Mucosa of descending colon (tissue), 3 donors: ENCODE results near the gene CADPS. TPM values are rescaled to one million over a fixed set of nuclear protein-coding genes. Genes with fewer than 3 reads are reported as not detected.

Experiments used
- ATAC-seq: fragments of 200-7000 bp; cut with Tn5 transposase; one replicate; pipeline ENCODE4 v1.9.1; 2020; ENCODE audit warnings: mild to moderate bottlenecking, moderate library complexity
- DNase-seq, 3 donors: peaks; one replicate each; pipeline ENCODE4 v3.0.0-alpha.2; 2020
- H3K36me3 ChIP-seq: fragments of 200-600 bp; one replicate; pipeline ENCODE4 v1.8.0; 2021; ENCODE audit warnings: low read depth, mild to moderate bottlenecking
- H3K4me1 ChIP-seq: fragments of 200-600 bp; one replicate; pipeline ENCODE4 v1.8.0; 2021; ENCODE audit warnings: low read depth, mild to moderate bottlenecking
- H3K4me3 ChIP-seq: fragments of 200-600 bp; one replicate; pipeline ENCODE4 v1.8.0; 2021; ENCODE audit warnings: mild to moderate bottlenecking
- H3K9me3 ChIP-seq: fragments of 200-600 bp; one replicate; pipeline ENCODE4 v1.8.0; 2021; ENCODE audit warnings: mild to moderate bottlenecking
- CTCF ChIP-seq: fragments of 200-600 bp; IDR thresholded peaks from one replicate; pipeline ENCODE4 v1.8.0; 2022; ENCODE audit warnings: antibody characterized with exemption, mild to moderate bottlenecking
- intact Hi-C, 2 donors: fragments of 100-400 bp; cut with DNase I in 1 of 2; cut with micrococcal nuclease in 1 of 2; formaldehyde crosslinking; loops; one replicate each; pipeline versions ENCODE4 v1.11.0 to v1.11.1; 2022; cut with DNase I, micrococcal nuclease
- total RNA-seq, 3 donors: library from RNA; stranded (reverse); fragmentation: NEBNext Ultra II Directional in 2 of 3; extraction: Animal tissue kit (Norgen Biotek cat#: 25700) in 2 of 3; gene quantifications; one replicate each; pipeline versions ENCODE4 v1.2.1 to v1.2.4, GENCODE V29; 2021 to 2023
- donor health status: DM: no; HTN: no; CAD: no; lungs with moderate emphysema.
- donor health status: DM: no; HTN: no; CAD: no.
- donor health status: DM: no; HTN: yes; CAD: no.

The CADPS gene
- total RNA-seq, 3 donors from 2014 or later = 3.7 to 6.2 (median 6.1) TPM

- ATAC-seq (peak; percentile 68), DNase-seq (no peak)
- peaks cover 14% of the 10 kb centered on the region for H3K4me1 ChIP-seq
- no peak for TF ChIP-seq CTCF
- H3K9me3 ChIP-seq = no peaks in the 10 kb centered on the region
- no peak overlapping the region for H3K4me3 ChIP-seq
- intact Hi-C loops = no loop called here
- no peaks in the 10 kb centered on the region for H3K36me3 ChIP-seq
These were observed 43.6 kb upstream of the CADPS start for GRCh38 chr3:62918777-62919176.

- Histone ChIP-seq H3K9me3 (no peaks in the 10 kb centered on the region), H3K36me3 (no peaks in the 10 kb centered on the region), H3K4me1 (peaks cover 12% of the 10 kb centered on the region), H3K4me3 (no peak overlapping the region)
- no peak for TF ChIP-seq CTCF
- DNase-seq (no peak), ATAC-seq (peak; percentile 60)
- intact Hi-C loops = no loop called here
These were observed 42.9 kb upstream of the CADPS start for GRCh38 chr3:62918131-62918530.

- Histone ChIP-seq H3K4me1 (no peaks in the 10 kb centered on the region), H3K4me3 (no peak overlapping the region), H3K36me3 (no peaks in the 10 kb centered on the region), H3K9me3 (no peaks in the 10 kb centered on the region)
- DNase-seq = no peak
- ATAC-seq = no peak
- no peak for TF ChIP-seq CTCF
- intact Hi-C loops = no loop called here
These were observed 36.3 kb upstream of the CADPS start for GRCh38 chr3:62911526-62911925.

- DNase-seq = no peak
- no peak for ATAC-seq
These were observed 30.1 kb upstream of the CADPS start for GRCh38 chr3:62905331-62905730.

GRCh38 chr3:62898530-62899496 lies 23.6 kb upstream of the CADPS start:
- intact Hi-C loops = no loop called here
- Histone ChIP-seq H3K9me3 (no peaks in the 10 kb centered on the region), H3K36me3 (no peaks in the 10 kb centered on the region), H3K4me1 (no peaks in the 10 kb centered on the region), H3K4me3 (no peak overlapping the region)
- no peak for TF ChIP-seq CTCF
- ATAC-seq (no peak), DNase-seq (no peak)

More at GRCh38 chr3:62905331-62905730, 30.1 kb upstream of the CADPS start:
- Histone ChIP-seq H3K4me1 (no peaks in the 10 kb centered on the region), H3K4me3 (no peak overlapping the region), H3K9me3 (no peaks in the 10 kb centered on the region), H3K36me3 (no peaks in the 10 kb centered on the region)
- intact Hi-C loops = no loop called here
- no peak for TF ChIP-seq CTCF
